ENCODE data around the gene SBF2. TPM values are rescaled to one million over a fixed set of nuclear protein-coding genes. Genes with fewer than 3 reads are reported as not detected.
A peak's percentile ranks its signal among the peaks of the same experiment; 100 is the strongest.

Gene SBF2
- 16.7 TPM for total RNA-seq

DNA sequence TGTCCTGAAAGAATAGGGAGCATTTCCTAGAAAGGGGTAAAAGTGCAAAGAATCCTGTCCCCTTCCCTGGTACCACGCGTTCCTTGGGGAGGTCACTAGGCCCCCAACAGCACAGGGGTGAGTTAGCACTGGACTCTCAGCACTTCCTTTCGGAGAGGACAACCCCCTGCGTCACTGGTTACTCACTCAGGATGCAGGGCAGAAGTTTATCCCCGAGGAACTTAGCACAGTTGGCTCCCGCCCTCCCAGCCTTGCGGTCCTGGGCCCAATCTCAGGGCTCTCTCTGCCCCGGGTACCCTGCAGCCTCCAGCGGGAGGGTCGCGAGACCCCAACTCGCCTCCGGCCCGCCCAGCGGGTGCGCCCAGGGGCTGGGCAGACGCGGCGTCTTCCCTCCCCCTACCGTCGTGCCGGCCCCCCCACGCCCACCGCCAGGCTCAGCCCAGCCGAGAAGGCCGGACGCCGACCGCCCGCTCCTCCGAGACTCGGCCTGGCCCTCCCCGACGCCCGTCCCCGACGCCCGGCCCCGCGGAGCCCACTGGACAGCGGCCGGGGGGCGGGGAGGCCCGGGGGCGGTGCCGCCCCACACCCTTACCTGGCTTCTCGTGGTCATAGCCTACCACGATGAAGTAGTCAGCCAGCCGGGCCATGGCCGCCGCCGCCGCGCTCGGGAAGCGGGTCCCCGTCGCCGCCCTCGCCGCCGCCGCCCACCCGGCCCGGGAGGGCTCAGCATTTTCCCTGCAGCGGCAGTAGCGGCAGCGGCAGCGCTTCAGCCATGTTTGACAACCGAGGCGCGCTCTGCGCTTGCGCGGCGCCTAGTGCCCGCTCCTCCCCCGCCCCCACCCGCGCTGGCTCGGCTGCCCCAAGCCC is at the start of gene SBF2:
TSS of gene SBF2 (minus strand) at position 797 of the 867 bp plus-strand sequence. CDS start at position 647, 150 bp downstream.
- DNase-seq (ENCODE audit: low spot score) (peak; percentile 88), ATAC-seq (peak; percentile 87)

DNA sequence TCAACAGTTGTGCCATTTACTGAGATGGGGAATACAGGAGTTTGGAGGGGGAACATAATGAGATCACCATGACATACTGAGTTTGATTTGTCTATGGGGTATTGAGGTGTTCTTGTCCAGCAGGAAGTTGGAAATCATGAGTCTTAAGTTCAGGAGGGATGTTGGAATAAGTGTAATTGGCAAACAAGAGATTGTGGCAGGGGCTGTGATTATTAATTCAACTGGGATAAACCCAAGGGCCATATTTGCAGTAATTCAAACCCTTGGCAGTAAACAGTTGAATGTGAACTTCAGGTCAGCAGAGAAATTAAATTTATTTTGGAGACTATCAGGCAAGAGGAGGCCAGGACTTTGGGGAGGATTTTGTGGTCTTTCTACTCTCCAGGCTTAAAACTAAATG is 44.3 kb upstream of the SBF2 start:
- DNase-seq (ENCODE audit: low spot score) = no peak
- no peak for ATAC-seq

DNA sequence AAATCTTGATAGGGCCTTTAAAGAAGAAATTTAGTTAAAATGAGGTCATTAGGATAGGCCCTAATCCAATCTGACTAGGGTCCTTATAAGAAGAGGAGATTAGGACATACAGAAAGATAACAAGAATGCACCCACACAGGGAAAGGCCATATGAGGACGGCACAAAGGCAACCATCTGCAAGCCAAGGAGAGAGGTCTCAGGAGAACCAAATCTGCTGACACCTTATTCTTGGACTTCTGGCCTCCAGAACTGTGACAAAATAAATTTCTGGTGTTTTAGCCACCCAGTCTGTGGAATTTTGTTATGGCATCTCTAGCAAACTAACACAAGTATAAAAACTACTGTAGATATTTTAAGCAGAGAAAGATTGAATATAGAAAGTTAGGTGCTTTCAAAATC is 39.5 kb upstream of the SBF2 start:
- ATAC-seq (no peak), DNase-seq (ENCODE audit: low spot score) (no peak)

DNA sequence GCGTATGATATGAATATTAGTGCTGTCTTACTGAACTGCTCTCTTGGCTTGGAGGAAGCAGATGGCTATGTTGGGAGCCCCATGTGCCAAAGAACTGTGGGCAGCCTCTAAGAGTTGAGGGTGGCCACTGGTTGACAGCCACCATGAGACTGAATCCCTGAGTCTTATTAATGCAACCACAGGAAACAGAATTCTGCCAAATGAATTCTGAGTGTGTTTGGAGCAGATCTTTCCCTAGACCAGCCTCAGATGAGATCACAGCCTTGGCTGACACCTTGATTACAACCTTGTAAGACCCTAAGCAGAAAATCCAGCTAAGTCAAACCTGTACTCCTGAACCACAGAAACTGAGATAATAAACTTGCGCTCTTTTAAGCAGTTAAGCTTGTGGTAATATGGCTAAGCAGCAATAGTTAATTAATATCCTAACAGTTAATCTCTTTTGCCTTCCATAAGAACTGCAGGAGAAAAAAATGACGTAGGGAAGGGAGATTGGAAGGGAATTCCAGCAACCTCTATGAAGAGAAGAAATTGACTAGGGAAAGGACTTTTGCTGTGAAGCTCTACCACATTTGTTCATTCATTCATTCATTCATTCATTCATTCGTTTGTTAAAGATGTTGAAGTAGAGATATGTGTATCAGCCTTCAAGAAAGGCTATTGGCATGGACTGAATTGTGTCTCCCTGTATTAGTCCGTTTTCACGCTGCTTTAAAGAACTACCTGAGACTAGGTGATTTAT is 37.7 kb upstream of the SBF2 start:
- ATAC-seq = no peak

DNA sequence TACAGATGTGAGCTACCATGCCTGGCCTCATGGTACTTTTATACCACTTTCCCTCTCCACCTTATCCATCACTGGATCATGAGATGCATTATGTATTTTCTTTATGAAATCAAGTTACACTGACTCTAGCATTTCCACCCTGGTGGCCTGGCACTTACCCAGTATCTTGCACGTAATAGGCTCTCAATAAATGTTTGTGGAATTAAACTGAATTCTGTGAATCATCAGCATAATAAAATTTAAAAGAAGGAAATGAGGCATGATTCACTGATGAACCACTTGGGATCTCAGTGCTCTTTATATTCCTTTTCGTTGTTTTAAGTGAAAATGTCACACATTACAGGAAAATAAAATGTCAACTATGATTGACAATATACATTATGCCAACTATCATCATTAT is 35.9 kb upstream of the SBF2 start:
- no peak for DNase-seq (ENCODE audit: low spot score)
- ATAC-seq = no peak

More for the DNA sequence above, 37.7 kb upstream of the SBF2 start:
- no peak for DNase-seq (ENCODE audit: low spot score)

DNA sequence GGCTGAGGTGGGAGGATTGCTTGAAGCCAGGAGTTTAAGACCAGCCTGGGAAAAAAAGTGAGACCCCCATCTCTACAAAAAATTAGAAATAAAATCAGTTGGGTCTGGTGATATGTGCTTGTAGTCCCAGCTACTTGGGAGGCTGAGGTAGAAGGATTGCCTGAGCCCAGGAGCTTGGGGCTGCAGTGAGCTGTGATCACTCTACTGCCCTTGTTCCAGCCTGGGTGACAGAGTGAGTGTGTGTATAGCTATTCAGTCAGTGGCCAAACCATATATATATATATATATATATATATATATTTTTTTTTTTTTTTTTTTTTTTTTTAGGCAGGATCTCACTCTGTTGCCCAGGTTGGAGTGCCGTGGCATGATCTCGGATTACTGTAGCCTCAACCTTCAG is 35.3 kb upstream of the SBF2 start:
- ATAC-seq (no peak), DNase-seq (ENCODE audit: low spot score) (no peak)

DNA sequence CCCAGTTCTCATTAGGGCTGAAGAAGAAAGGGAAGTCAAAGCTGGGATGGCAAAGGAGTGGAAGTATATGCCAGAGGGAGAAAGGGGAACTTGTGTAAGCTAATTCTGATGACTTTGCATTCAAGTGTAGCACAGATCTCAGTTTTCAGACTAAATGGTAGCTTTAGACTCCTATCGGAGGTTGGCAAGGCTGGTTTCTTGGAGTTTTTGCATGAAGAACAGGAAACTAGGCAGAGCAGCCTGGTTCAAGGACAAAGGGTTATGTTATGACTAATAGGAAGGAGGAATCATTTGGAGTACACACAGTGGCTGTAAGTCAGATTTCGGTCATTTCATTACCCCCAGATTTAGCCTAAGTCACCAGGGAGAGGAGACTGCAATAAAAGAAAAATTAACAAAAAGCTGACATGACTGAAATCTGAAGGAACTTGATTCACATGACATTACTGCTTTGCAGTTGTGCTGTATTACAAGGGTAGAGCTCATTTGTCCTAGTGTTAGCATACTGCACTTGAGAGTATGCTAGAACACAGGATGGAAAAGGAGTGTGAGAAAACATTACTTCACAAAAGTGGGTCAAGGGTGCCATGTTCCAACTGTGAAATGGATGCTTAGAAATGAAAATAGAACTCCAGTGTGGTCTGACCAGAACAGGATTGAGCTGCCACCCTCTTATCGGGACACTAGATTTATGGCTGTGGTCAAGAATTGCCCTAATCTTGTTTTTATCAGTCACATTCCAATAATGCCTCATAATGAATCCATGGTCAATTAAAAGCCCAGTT is 34.5 kb upstream of the SBF2 start:
- DNase-seq (ENCODE audit: low spot score) (no peak), ATAC-seq (no peak)

DNA sequence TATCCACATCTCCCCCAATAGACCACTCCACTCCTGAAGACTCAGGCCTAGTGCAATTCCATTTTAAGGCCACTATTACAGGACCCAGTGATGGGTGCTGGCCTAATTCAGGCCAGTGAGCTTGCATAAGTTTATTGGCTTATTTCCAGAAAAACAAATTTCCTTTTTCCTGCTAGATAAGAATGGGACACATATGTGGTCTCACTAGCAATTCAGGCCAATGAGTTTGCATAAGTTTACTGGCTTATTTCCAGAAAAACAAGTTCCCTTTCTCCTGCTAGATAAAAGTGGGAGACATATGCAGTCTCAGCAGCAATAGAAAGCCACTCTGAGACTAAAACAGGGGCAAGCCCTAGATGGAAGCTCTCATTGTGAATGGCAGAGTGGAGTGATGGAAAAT is 33.2 kb upstream of the SBF2 start:
- ATAC-seq = peak; percentile 53
- DNase-seq (ENCODE audit: low spot score) = no peak

DNA sequence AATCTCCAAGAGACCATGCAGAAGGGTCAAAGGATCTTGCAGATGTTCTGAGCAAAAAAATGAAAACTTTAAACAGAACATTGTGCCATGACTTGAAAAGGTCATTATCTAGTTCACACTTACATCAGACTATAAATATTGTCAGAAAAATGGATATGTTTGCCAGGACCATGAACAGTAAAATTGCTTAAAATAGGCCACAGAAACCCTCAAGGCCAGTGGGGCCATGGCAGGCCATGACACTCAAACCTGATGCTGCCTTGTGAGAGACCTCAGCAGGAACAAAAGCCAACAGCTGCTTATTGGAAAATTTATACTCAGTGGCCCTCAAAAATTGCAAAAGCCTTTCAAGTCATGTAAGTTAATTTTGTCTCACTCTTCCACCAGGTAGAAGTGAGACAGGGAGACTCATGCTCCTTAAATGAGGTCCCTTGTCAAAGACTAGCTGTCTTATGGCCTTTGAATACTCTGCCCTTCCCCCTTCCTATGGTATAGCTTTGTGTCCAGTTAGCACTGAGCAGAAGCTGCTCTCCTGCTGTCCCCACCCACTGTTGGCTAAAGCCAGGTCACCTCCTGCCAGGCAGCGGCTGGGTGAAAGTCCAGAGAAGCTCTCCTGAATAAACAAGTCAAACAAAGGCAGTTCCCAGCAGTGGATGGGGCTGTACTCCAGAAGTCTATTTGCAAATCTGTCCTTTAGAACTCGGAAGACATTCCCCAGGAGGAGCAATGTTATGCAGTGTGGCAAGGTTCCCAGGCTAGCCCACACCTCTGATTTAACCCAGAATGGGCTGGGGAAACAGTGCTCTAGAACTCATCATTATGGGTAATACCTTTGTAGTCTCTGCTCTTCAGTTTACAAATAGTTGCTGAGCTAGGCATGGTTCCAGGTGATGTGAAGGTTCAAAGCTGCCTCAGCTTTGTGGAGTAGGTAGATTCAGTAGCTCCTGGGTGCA is 32.3 kb upstream of the SBF2 start:
- peak; percentile 95 for DNase-seq (ENCODE audit: low spot score)
- ATAC-seq = peak; percentile 86

DNA sequence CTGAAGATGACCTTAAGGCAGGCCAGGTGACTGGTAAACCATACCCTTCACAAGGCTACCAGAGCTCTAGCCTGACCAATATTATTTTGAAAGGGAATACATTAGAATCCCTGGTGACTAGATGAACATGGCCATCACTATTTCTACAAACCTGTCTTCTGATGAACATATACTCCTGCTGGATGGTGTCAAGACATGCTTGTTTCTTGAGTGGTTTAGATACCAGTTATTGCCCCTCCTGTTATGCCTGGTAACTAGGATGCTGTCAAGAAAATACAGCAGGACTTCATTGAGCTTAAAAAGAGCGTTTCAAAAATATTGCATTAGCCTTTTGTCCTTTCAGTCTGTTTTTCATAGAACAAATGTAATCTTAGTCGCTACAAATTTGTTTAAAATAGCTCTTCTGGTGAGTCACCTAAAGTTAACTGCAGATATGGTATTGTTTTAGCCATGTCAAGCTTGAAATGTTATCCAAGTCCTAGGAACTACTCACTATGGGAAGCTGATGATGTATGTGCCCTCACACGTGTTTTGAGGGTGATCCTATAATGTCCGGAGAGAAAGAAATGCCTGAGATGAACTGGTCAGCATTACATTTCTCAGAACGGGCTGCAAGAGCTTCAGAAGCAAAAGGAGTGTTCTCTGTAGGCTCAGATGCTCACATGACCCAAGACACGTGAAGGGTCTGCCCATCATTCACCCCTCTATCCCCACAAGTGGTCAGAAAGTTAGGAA is 31.4 kb upstream of the SBF2 start:
- no peak for ATAC-seq
- no peak for DNase-seq (ENCODE audit: low spot score)

DNA sequence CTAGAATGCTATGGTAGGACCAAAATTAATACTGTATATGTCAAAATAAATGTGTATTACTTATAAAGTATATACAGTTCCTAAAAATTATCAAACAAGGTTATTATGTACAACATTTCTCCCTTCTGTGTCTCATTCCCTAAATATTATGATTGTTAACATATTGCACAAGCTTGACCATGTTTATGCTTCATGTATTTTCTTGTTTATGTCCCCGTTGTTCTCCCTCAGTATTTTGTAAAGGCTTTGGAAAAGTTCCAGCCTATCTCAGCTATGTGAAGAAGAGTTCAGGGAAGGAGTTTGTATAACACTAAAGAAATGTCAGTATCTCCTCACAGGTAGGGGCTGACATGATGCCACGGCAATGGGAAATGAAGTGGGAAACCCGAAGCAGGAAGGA is 30.5 kb upstream of the SBF2 start:
- no peak for DNase-seq (ENCODE audit: low spot score)
- no peak for ATAC-seq

DNA sequence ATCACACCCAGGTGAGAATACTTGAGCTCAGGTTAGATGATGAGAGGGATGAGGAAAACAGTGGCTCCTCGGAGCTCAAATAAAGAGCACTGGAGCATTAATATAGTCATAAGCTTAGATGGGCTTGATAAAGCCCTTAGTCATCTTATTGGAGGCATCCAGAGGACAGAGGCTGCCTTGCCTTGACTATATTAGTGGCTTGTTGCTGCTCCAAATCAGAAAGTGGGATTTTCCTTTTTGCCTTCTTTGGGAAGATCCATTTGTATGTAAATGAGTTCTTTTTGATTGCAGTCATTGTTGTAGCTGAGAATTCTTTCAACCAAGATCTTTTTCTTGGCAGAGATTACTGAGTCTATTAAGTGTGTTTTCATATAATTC is 29.8 kb upstream of the SBF2 start:
- ATAC-seq (no peak), DNase-seq (ENCODE audit: low spot score) (no peak)

DNA sequence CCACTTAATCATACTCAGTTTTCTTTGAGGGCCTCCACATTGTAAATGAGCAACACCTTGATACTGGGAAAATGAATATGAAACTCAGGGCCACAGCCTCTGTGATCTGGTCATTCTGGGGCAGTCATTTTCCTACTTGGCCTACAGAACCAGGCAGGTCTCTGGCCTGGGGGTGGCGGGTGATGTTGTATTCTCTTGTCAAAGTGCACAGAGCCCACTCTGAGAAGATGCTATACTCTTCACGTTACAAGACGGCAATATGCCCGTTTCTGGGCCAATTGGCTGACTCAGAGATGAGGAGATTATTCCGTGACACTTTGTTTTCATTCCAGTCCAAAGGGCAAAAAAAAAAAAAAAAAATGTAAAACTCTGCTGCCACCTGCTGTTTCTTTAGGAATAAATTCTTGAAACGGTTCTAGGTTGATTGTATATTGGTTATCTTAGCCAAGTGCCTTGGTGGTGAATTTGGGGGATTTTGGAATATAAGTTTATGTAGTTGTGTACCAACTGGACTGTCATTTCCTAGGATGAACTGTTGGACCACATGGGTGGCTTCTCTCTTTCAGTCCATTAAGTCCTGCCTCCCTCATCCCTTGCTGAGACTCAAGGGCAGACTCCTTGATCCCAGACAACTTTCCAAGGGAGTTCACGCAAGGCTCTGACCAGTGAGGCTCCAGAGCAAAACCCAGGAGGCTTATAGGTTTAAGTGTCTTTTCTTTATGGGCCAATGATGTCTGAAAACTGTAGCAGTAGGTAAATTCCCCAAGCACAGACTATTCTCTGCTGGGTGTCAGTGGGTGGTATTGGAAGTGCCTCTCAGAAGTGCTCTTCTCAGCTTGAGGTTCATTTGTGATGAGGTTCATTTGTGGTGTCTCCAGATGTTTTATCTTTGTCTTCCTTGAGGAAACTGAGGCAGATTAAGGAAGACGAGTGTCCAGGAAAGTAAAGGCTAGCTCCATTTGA is 29.1 kb upstream of the SBF2 start:
- DNase-seq (ENCODE audit: low spot score) (peak; percentile 62), ATAC-seq (peak; percentile 58)

DNA sequence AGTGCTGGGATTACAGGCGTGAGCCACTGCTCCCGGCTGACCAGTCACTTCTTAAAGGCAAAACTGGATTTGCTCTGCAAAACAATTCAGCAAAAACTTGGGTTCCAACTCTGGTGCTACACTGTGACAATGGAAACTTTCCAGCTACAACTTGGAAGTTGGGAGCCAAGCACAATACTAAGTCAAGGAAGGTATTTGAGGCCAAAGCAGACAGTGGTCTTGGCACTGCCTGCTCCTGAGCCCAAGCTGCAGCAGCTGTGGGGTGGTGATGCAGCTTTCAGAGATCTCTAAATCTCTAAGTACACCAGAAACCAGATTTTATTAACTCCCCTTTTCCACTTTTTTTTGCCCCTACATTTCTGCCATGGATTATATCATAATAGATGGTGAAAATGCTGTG is 28.4 kb upstream of the SBF2 start:
- DNase-seq (ENCODE audit: low spot score) (no peak), ATAC-seq (no peak)

DNA sequence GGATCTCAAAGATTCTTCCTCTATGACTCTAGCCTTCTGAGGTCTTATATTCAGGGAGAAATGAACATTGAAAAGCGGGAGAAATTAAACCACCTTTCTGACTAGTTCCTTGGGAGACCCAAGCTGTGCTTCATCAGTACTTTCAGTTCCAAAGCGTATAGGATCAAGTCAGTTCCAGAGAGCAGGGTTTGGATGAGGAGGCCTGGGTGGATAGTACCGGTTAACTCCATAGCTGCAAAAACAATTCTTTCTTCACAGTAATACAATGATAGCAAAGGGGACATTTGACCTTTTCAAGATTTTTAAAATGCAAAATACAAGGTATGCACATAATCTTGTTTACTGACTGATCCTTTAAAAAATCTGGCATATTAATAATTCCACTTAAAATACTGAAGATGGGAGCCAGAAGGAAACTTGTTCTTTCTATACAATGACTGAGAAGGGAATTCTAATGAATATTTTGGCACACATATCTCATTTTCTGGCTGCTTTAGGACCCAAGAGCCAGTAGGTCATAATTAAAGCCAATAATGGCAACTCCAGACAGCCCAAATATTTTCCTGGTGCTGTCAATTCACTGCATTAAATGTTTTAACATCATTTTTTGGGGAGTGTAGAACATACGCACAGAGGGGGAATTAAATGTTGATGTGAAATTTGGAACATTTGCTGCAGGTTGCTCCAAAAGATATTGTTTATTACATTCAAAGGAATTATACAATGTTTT is 26.9 kb upstream of the SBF2 start:
- DNase-seq (ENCODE audit: low spot score) = no peak
- ATAC-seq = no peak

DNA sequence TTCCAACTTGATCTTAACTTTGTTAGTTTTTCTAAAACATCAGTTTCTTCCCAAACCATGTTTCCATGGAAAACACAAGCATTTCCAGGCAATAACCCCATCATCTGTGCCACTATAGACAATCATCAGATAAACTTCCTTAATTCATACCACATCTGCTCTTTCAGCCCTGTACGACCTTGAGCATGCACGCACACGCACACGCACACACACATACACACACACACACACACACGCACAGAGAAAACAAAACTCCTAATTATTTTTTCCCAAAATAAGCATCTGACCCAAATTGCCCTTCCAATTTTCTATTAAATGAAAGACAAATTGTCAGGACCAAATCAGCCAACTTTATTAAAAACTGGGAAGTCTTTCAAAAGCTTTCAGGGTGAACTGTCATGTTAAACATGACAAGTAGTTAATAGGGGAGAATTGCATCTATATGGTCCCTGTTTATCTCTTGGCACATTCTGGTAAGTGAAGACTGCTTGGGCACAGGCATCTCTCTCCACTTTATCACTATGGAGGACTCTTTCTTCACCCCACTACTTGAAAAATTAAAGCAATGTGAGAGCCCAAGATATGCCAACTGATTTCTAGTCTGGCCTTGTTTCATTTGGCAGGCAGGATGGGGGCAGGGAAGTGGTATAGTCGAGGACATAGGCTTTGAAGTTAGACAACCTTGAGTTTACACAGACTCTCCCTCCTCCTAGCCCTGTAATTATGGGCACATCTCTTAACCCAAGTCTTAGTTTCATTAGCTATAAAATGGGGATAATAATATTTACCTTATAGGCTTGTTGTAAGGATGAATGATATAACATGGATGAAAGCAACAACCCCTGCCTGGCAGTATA is 25.9 kb upstream of the SBF2 start:
- no peak for DNase-seq (ENCODE audit: low spot score)
- no peak for ATAC-seq

DNA sequence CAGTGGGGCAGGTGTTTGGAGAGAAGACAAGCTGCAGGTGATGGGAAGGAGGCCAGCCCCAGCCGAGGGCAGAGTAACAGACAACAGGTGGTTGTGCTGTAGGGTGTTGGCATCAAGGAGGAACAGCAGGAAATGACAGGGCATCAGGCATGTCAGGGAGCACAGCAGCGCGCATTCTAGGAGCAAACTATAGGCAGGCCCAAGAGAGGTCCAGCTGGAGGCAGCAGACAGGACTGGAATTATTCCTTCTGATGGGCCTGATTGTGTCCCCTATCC is 24.4 kb upstream of the SBF2 start:
- ATAC-seq = no peak
- DNase-seq (ENCODE audit: low spot score) = no peak

Data from left lobe of liver (tissue), 2 donors.